Measurements from ENCODE around the gene NCAM1. TPM values are rescaled to one million over a fixed set of nuclear protein-coding genes. Genes with fewer than 3 reads are reported as not detected.

Gene NCAM1
- total RNA-seq, 2 donors from 2014 or later: 42.0 to 69.2 TPM

DNA sequence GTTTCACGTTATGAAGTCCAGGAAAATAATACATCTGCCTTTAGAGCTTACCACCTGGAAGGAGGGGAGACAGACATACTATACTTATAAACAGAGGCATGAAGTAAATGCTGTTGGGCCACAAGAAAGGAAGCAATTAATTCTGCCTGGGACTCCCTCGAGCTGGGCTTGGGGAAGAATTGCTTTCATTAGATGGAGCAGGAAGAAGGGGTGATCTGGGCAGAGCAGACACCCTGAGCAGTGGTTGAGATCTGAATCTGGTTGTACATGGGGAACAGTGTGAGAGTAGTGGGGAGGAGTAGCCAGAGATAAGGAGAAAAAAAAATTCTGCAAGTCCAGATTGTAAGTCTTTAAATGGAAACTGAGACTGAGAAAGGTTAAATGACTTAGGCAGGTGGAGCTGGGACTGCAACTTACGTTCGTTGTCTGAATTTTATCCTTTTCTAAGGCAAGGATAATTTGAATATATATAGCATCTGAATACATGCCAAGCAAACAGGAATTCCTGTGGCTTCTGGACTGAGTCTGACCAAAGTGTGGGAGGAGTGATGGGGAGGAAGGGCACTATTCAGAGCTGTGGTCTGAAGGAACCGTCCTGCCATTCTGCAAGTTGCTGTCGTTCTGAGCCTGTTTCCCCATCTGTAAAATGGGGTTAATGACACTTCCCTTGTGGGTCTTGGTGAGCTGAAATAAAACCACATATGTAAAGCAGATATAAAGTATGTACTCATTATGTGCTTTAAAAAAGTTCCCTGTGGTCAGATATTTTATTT, 7.9 kb downstream of the NCAM1 start:
- H3K4me3 ChIP-seq: no peak overlapping the region
- TF ChIP-seq, protein P1, sequence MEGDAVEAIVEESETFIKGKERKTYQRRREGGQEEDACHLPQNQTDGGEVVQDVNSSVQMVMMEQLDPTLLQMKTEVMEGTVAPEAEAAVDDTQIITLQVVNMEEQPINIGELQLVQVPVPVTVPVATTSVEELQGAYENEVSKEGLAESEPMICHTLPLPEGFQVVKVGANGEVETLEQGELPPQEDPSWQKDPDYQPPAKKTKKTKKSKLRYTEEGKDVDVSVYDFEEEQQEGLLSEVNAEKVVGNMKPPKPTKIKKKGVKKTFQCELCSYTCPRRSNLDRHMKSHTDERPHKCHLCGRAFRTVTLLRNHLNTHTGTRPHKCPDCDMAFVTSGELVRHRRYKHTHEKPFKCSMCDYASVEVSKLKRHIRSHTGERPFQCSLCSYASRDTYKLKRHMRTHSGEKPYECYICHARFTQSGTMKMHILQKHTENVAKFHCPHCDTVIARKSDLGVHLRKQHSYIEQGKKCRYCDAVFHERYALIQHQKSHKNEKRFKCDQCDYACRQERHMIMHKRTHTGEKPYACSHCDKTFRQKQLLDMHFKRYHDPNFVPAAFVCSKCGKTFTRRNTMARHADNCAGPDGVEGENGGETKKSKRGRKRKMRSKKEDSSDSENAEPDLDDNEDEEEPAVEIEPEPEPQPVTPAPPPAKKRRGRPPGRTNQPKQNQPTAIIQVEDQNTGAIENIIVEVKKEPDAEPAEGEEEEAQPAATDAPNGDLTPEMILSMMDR (IDR thresholded peaks at IDR 0.05): no peak
- no peak for ATAC-seq (ENCODE audit: insufficient number of reproducible peaks, low FRiP score, low read depth)

DNA sequence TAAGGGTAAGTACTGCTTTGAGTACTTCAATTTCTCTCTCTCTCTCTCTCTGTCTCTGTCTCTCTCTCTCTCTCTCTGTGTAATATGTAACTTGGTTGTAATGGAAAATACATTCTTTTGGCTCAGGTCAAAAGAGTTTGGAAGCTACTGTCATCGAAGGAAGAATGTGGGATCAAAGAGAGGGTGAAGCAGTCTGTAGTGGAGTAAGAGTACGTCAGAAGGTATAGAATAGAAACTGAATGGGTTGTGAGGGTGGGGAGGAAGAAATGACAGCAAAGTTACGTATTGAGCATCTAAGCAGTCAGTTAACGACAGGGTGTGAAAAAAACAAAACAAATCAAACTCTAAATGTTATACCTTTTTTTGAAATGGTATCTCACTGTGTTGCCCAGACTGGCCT, 10.0 kb downstream of the NCAM1 start:
- H3K9me3 ChIP-seq: no peaks in the 10 kb centered on the region
- no peak overlapping the region for H3K27ac ChIP-seq
- H3K36me3 ChIP-seq: no peaks in the 10 kb centered on the region
- no peaks in the 10 kb centered on the region for H3K27me3 ChIP-seq (replicated peaks; ENCODE audit: insufficient read depth)
- DNase-seq (ENCODE audit: low spot score) (no peak), ATAC-seq (ENCODE audit: insufficient number of reproducible peaks, low FRiP score, low read depth) (no peak)
- H3K4me3 ChIP-seq: no peak overlapping the region
- TF ChIP-seq, protein P1 (IDR thresholded peaks at IDR 0.05): no peak
- H3K4me1 ChIP-seq (ENCODE audit: control insufficient read depth in 1 of 2, low read depth in 2 of 2): peaks cover 0 to 10% of the 10 kb centered on the region in 2 donors

More for the DNA sequence above, 7.9 kb downstream of the NCAM1 start:
- Histone ChIP-seq H3K36me3 (no peaks in the 10 kb centered on the region), H3K27me3 (replicated peaks; ENCODE audit: insufficient read depth) (no peaks in the 10 kb centered on the region), H3K27ac (no peak overlapping the region), H3K9me3 (no peaks in the 10 kb centered on the region), H3K4me1 (ENCODE audit: control insufficient read depth in 1 of 2, low read depth in 2 of 2) (peaks cover 0 to 7% of the 10 kb centered on the region in 2 donors)
- DNase-seq (ENCODE audit: low spot score): no peak

DNA sequence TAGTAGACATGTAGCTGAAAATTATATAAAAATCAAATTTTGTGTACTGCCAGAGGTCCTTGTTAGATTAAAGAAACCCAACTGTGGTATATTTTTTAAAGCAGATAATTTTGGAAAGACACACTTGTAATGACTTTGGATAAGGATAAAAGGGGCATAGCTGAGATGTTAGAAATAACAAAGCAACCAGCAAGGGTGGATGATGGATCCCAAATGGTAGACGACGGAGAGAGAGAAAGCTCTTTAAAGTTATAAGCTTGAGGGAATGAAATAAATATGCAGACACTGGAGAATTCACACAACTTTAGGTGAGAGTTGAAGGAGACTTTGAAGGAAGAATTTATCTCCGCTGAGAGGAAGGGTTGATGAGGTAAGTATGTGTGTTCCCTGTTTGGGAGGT, 10.6 kb downstream of the NCAM1 start:
- TF ChIP-seq, protein P1 (IDR thresholded peaks at IDR 0.05): no peak
- Histone ChIP-seq H3K27me3 (replicated peaks; ENCODE audit: insufficient read depth) (no peaks in the 10 kb centered on the region), H3K27ac (no peak overlapping the region), H3K36me3 (no peaks in the 10 kb centered on the region), H3K4me1 (ENCODE audit: control insufficient read depth in 1 of 2, low read depth in 2 of 2) (peaks cover 0 to 10% of the 10 kb centered on the region in 2 donors), H3K4me3 (no peak overlapping the region), H3K9me3 (no peaks in the 10 kb centered on the region)
- ATAC-seq (ENCODE audit: insufficient number of reproducible peaks, low FRiP score, low read depth) (no peak), DNase-seq (ENCODE audit: low spot score) (no peak)

DNA sequence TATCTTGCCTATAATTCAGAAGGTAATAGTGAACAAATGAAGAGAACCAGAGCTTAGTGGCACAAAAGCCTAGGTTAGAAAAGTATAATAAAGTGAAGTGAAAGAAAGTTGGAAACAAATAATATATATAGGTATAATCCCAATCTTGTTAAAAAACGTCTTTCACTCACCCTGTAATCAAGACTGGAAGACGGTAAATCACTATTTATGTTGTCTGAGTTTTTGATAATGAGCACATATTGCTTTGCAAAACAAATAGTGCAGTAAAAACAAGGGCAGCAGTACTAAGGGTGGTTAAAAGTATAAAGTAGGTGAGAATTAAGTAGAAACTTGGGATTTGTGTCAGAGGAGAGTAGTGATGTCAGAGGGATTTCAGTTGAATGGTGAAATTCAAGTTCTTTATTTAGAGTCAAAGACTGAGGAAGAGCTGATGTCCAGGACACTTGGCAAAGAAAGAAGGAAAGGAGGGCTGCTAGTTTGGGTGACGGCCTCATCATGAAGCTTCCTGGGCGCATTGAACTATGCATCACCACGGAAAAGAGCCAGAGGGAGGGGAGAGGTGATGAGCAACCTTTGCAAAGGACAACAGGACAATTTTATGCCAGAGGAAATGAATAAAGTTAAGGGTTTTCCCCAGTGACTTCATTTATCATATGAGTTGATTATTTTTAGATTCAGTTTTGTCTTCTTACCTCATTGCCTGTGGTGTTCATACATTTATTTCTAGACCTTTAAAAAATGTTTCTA, 11.4 kb downstream of the NCAM1 start:
- DNase-seq (ENCODE audit: low spot score) (no peak), ATAC-seq (ENCODE audit: insufficient number of reproducible peaks, low FRiP score, low read depth) (no peak)
- Histone ChIP-seq H3K36me3 (no peaks in the 10 kb centered on the region), H3K4me1 (ENCODE audit: control insufficient read depth in 1 of 2, low read depth in 2 of 2) (peaks cover 0 to 10% of the 10 kb centered on the region in 2 donors), H3K27ac (no peak overlapping the region), H3K4me3 (no peak overlapping the region), H3K27me3 (replicated peaks; ENCODE audit: insufficient read depth) (no peaks in the 10 kb centered on the region), H3K9me3 (no peaks in the 10 kb centered on the region)
- TF ChIP-seq, protein P1 (IDR thresholded peaks at IDR 0.05): no peak

DNA sequence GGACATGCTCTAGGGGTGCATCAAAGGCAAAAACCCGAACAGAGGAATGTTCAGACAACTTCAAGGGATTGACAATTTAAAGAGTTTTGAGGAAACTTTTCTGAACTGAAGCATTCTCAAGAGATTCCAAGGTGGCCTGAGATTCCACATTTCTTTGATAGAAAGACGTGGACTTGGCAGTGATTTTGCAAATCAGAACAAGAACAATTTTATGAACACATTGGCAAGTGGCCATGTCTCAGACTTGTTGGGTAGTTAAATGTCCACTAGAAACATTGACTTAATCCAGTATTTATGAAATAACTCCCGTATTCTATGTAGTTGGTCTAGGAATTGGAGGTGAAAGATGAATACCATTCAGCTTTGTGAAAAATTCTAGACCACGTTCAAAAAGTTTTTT, 13.8 kb downstream of the NCAM1 start:
- Histone ChIP-seq H3K4me3 (no peak overlapping the region), H3K27me3 (replicated peaks; ENCODE audit: insufficient read depth) (no peaks in the 10 kb centered on the region), H3K27ac (no peak overlapping the region), H3K36me3 (no peaks in the 10 kb centered on the region), H3K9me3 (no peaks in the 10 kb centered on the region), H3K4me1 (ENCODE audit: control insufficient read depth in 1 of 2, low read depth in 2 of 2) (peaks cover 0 to 3% of the 10 kb centered on the region in 2 donors)
- DNase-seq (ENCODE audit: low spot score) (no peak), ATAC-seq (ENCODE audit: insufficient number of reproducible peaks, low FRiP score, low read depth) (no peak)
- TF ChIP-seq, protein P1 (IDR thresholded peaks at IDR 0.05): no peak

All from thoracic aorta (tissue), 2 donors.